B cell (primary cell): ENCODE data around the gene HDAC10. TPM values are rescaled to one million over a fixed set of nuclear protein-coding genes. Genes with fewer than 3 reads are reported as not detected.

Experiments used
- ATAC-seq: fragments of 200-7000 bp; cut with Tn5 transposase; one replicate; pipeline ENCODE4 v1.10.0; 2021; ENCODE audit warnings: low read depth, mild to moderate bottlenecking, moderate number of reproducible peaks, moderate library complexity
- CTCF ChIA-PET: fragments of 350-600 bp; sonication (Branson Sonifier 250); formaldehyde crosslinking; loops from one replicate; lab custom pipeline; 2021; ENCODE audit warnings: antibody characterized with exemption, inconsistent platforms; lab: Charles Lee
- POLR2A ChIA-PET: fragments of 350-600 bp; sonication (Branson Sonifier 250); formaldehyde crosslinking; loops from one replicate; lab custom pipeline; 2021; ENCODE audit warnings: antibody characterized with exemption; lab: Charles Lee
- DNase-seq: peaks from one replicate; pipeline ENCODE4 v3.0.0; 2013
- H2AFZ ChIP-seq: 2 replicates; pipeline ENCODE4 v1.6.1; 2012; ENCODE audit warnings: mild to moderate bottlenecking, low read depth, low read length; ENCODE audit not compliant: insufficient read depth, poor library complexity, severe bottlenecking
- H3K27ac ChIP-seq, 2 donors: 1 replicate in 1 of 2; 2 replicates in 1 of 2; pipeline ENCODE4 v1.5.1; 2012 to 2013; ENCODE audit warnings: low read length in 2 of 2, mild to moderate bottlenecking in 2 of 2, moderate library complexity in 1 of 2
- H3K27me3 ChIP-seq, 4 experiments: fragments of 200-600 bp in 1 of 4; sonication (generic) in 1 of 4; replicated peaks in 1 of 4; 1 replicate in 2 of 4; 2 replicates in 2 of 4; pipeline versions ENCODE4 v1.6.1 to v1.7.0; 2013 to 2016; ENCODE audit warnings: low read length in 3 of 4, mild to moderate bottlenecking in 2 of 4, mixed read lengths in 1 of 4, moderate library complexity in 1 of 4; ENCODE audit not compliant: insufficient read depth in 4 of 4, control insufficient read depth in 3 of 4; ENCODE audit errors: control extremely low read depth in 1 of 4
- H3K36me3 ChIP-seq, 2 experiments: replicated peaks in 1 of 2; 1 replicate in 1 of 2; 2 replicates in 1 of 2; pipeline versions ENCODE4 v1.6.1 to v1.7.1; 2013; ENCODE audit warnings: low read length in 1 of 2; ENCODE audit not compliant: insufficient read depth in 2 of 2, control insufficient read depth in 1 of 2; ENCODE audit errors: control extremely low read depth in 1 of 2, extremely low read depth in 1 of 2
- H3K4me1 ChIP-seq, 2 donors: fragments of 200-600 bp in 1 of 2; sonication (generic) in 1 of 2; 1 replicate in 1 of 2; 2 replicates in 1 of 2; pipeline versions ENCODE4 v1.5.1 to v1.6.1; 2013 to 2017; ENCODE audit warnings: low read length in 2 of 2; ENCODE audit not compliant: control insufficient read depth in 2 of 2, insufficient read depth in 2 of 2
- H3K4me2 ChIP-seq: replicated peaks from 2 replicates; pipeline ENCODE3; 2012; ENCODE audit warnings: mild to moderate bottlenecking, low read depth, low read length; ENCODE audit not compliant: poor library complexity, severe bottlenecking
- H3K4me3 ChIP-seq, 5 experiments: fragments of 200-600 bp in 1 of 5; sonication (generic) in 1 of 5; 1 replicate in 3 of 5; 2 replicates in 2 of 5; pipeline versions ENCODE4 v1.5.1 to v1.7.0; 2011 to 2016; ENCODE audit warnings: low read length in 4 of 5, mild to moderate bottlenecking in 4 of 5, low read depth in 2 of 5, control low read depth in 1 of 5, moderate library complexity in 1 of 5; ENCODE audit not compliant: insufficient read depth in 1 of 5; ENCODE audit errors: control extremely low read depth in 1 of 5, extremely low read depth in 1 of 5
- H3K79me2 ChIP-seq: fragments of 200-600 bp; sonication (generic); one replicate; pipeline ENCODE4 v1.6.0; 2016; ENCODE audit warnings: low read length; ENCODE audit not compliant: control insufficient read depth, insufficient read depth
- H3K9ac ChIP-seq: fragments of 200-600 bp; sonication (generic); 2 replicates; pipeline ENCODE4 v1.6.1; 2017; ENCODE audit warnings: mild to moderate bottlenecking, low read length, moderate library complexity
- H3K9me3 ChIP-seq, 3 donors: one replicate each; pipeline versions ENCODE4 v1.6.1 to v1.7.1; 2013; ENCODE audit warnings: low read length in 2 of 3; ENCODE audit not compliant: control insufficient read depth in 2 of 3, insufficient read depth in 1 of 3; ENCODE audit errors: control extremely low read depth in 1 of 3
- H4K20me1 ChIP-seq: 2 replicates; pipeline ENCODE4 v1.6.0; 2012; ENCODE audit warnings: mild to moderate bottlenecking, low read length; ENCODE audit not compliant: insufficient read depth, control insufficient read depth, poor library complexity, severe bottlenecking
- H3K27ac Mint-ChIP-seq: one replicate; pipeline ENCODE4 v1.8.0; 2021; ENCODE audit warnings: mixed read lengths
- H3K27me3 Mint-ChIP-seq: one replicate; pipeline ENCODE4 v1.8.0; 2021; ENCODE audit warnings: mixed read lengths
- H3K4me1 Mint-ChIP-seq: one replicate; pipeline ENCODE4 v1.8.0; 2021; ENCODE audit warnings: mixed read lengths
- H3K4me3 Mint-ChIP-seq: one replicate; pipeline ENCODE4 v1.8.0; 2021; ENCODE audit warnings: mixed read lengths
- H3K9me3 Mint-ChIP-seq: one replicate; pipeline ENCODE4 v1.8.0; 2022; ENCODE audit warnings: mixed read lengths; ENCODE audit not compliant: insufficient read depth
- EZH2 ChIP-seq: IDR thresholded peaks from 2 replicates; pipeline ENCODE4 v1.6.1; 2012; ENCODE audit warnings: borderline replicate concordance, low read depth, mild to moderate bottlenecking, moderate library complexity, low read length; ENCODE audit not compliant: insufficient read depth, poor library complexity, severe bottlenecking
- WGBS: methylation state at CpG from one replicate; pipeline ENCODE4 v1.1.5; 2013; ENCODE audit warnings: missing lambda C conversion rate; ENCODE audit not compliant: insufficient coverage; 5-methylcytosine and 5-hydroxymethylcytosine counted together
- intact Hi-C: fragments of 100-400 bp; cut with micrococcal nuclease; formaldehyde crosslinking; loops from one replicate; pipeline ENCODE4 v1.10.0; 2022
- polyA plus RNA-seq: library from polyadenylated mRNA; depleted of rRNA; stranded (reverse); fragments of >200 nt; gene quantifications from 2 replicates; pipeline ENCODE4 v1.2.3, GENCODE V29; 2012
- total RNA-seq, 2 donors: library from RNA; stranded (reverse); fragments of 120-200 nt in 1 of 2; gene quantifications; 1 replicate in 1 of 2; 2 replicates in 1 of 2; pipeline versions ENCODE4 v1.2.3 to v1.2.4, GENCODE V29; 2013 to 2022
- TF ChIP-seq, protein P1 (sequence below): fragments of 200-600 bp; IDR thresholded peaks from one replicate; pipeline ENCODE4 v1.8.0; 2022; ENCODE audit warnings: antibody characterized with exemption, mild to moderate bottlenecking

The HDAC10 gene
- total and polyA plus RNA-seq, 2 donors (not counting 1 experiment from before 2014, with no cell fraction given), result 136 to 187 TPM

DNA sequence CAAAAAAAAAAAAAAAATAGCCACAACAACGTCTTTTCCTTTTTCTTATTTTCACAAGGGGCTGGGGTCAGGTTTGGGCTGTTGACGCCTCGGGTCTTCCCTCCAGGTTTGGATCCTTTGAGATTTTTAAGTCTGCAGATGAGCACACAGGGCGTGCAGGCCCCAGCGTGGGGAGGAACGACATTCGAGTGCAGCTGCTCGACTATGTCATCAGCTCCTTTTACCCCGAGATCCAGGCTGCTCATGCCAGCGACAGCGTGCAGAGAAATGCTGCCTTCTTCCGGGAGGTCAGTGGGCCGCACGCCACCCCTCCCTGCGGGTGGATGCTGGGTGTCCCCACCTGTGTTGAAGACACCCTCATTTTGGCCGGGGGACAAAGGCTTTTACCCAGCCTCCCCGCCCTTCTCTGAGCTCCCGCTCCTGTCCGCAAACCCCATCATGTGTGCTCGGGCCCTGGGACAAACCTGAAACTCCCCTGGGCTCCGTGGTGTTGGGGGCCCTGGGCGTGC lies 42.6 kb downstream of the HDAC10 start:
- Histone ChIP-seq H3K9me3 (no peaks in the 10 kb centered on the region), H3K4me1 (peaks cover 15 to 26% of the 10 kb centered on the region in 2 donors), H3K4me3 (no peak overlapping the region), H3K27me3 (no peaks in the 10 kb centered on the region), H3K4me2 (no peak overlapping the region), H3K9ac (no peak overlapping the region), H4K20me1 (peaks cover 71% of the 10 kb centered on the region), H3K27ac (no peak overlapping the region), H3K36me3 (peaks cover 4 to 47% of the 10 kb centered on the region in 2 experiments), H2AFZ (no peak overlapping the region), H3K79me2 (peaks cover 42% of the 10 kb centered on the region)
- no peaks in the 10 kb centered on the region for H3K27me3 Mint-ChIP-seq
- intact Hi-C loops, result loop anchor here (5.0 to 10.0 kb wide), 2 partner anchors 281 to 444 kb away; no protein-coding TSS in a partner anchor
- H3K9me3 Mint-ChIP-seq, result no peaks in the 10 kb centered on the region
- ATAC-seq (no peak), DNase-seq (no peak)
- ChIA-PET POLR2A (interaction anchor here (0.7 to 4.5 kb wide), 3 partner anchors 18 to 60 kb away, joined by 3 to 43 read pairs (median 5); no protein-coding TSS in a partner anchor), CTCF (interaction anchor here (0.6 to 5.2 kb wide), 14 partner anchors 14 to 406 kb away, joined by 3 to 75 read pairs (median 3); partner anchors contain the start of gene PANX2)
- no peak overlapping the region for H3K27ac Mint-ChIP-seq
- H3K4me3 Mint-ChIP-seq, result no peak overlapping the region
- TF ChIP-seq, protein P1, sequence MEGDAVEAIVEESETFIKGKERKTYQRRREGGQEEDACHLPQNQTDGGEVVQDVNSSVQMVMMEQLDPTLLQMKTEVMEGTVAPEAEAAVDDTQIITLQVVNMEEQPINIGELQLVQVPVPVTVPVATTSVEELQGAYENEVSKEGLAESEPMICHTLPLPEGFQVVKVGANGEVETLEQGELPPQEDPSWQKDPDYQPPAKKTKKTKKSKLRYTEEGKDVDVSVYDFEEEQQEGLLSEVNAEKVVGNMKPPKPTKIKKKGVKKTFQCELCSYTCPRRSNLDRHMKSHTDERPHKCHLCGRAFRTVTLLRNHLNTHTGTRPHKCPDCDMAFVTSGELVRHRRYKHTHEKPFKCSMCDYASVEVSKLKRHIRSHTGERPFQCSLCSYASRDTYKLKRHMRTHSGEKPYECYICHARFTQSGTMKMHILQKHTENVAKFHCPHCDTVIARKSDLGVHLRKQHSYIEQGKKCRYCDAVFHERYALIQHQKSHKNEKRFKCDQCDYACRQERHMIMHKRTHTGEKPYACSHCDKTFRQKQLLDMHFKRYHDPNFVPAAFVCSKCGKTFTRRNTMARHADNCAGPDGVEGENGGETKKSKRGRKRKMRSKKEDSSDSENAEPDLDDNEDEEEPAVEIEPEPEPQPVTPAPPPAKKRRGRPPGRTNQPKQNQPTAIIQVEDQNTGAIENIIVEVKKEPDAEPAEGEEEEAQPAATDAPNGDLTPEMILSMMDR, result no peak
- no peak for TF ChIP-seq EZH2
- 87% methylated on average over 21 of the region's 22 CpGs for WGBS
- peaks cover 38% of the 10 kb centered on the region for H3K4me1 Mint-ChIP-seq
